ENCODE results near the gene SLC25A23. TPM values are rescaled to one million over a fixed set of nuclear protein-coding genes. Genes with fewer than 3 reads are reported as not detected.

SLC25A23 gene
- total and polyA plus RNA-seq, 9 of the 15 experiments (the other 6 are each of a cell fraction or from before 2014, with no cell fraction given) = 6.1 to 72.0 (median 26.6) TPM

DNA sequence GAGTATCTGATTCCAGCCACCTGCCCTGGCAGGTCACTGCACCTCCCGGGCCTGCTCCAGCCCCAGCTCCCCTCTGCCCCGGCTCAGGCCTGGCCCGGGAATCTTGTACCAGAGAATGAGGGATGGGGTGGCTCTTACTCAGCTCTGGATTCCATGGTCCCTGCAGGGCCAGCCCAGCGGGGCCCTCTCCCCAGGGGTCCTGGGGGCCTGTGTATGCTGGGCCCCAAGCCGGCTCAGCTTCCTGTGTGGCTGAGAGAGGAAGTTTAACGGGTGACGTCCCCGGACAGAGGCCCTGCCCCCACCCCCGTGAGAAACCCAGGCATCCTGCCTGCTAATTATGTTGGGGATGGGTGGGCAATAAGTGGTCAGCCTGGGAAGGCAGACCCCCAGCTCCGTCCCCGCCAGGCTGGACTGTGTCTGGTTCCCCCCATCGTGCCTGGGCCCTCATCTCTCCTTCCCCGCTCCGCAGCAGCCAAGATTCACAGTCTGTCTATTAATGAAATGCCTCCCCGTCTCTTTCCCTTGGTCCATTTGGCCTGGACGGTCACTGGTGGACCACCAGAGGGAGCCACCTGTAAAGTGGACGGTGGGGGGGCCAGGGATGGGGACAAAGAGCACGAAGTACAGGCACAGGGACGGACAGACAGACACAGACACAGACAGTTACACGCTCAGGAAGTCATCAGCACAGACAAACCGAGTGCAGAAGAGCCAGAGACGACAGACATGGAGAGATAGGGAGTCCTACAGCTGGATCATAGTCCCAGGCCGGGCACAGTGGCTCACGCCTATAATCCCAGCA lies 22.1 kb upstream of the SLC25A23 start, which contains the start of gene DENND1C (continued):
- TF ChIP-seq ZNF395 (CRISPR knock-in tag; IDR thresholded peaks at IDR 0.05) (no peak), ZNF263 (CRISPR knock-in tag; IDR thresholded peaks at IDR 0.05; ENCODE audit: borderline replicate concordance) (peak; percentile 71), RB1 (IDR thresholded peaks at IDR 0.05; ENCODE audit: low read depth) (peak; percentile 56; the same call in 1 of the 2 replicates), CXXC5 (CRISPR knock-in tag; IDR thresholded peaks at IDR 0.05) (peak; percentile 8; the same call in 1 of the 2 replicates), ZNF512 (tag; IDR thresholded peaks at IDR 0.05) (no peak), ZBTB7A (IDR thresholded peaks at IDR 0.05; ENCODE audit: borderline replicate concordance, control insufficient read depth, low read depth, low read length) (0 out of 2 replicates have a peak, but pooled peaks have one; percentile 40), MXI1 (IDR thresholded peaks at IDR 0.05; ENCODE audit: low read depth, low read length) (no peak), MTF1 (CRISPR knock-in tag; IDR thresholded peaks at IDR 0.05; ENCODE audit: borderline replicate concordance) (no peak), SUPT5H (IDR thresholded peaks at IDR 0.05) (no peak)
- TF ChIP-seq, protein P1, sequence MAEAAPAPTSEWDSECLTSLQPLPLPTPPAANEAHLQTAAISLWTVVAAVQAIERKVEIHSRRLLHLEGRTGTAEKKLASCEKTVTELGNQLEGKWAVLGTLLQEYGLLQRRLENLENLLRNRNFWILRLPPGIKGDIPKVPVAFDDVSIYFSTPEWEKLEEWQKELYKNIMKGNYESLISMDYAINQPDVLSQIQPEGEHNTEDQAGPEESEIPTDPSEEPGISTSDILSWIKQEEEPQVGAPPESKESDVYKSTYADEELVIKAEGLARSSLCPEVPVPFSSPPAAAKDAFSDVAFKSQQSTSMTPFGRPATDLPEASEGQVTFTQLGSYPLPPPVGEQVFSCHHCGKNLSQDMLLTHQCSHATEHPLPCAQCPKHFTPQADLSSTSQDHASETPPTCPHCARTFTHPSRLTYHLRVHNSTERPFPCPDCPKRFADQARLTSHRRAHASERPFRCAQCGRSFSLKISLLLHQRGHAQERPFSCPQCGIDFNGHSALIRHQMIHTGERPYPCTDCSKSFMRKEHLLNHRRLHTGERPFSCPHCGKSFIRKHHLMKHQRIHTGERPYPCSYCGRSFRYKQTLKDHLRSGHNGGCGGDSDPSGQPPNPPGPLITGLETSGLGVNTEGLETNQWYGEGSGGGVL (CRISPR knock-in tag; IDR thresholded peaks at IDR 0.05) = no peak
- TF ChIP-seq, protein P2, sequence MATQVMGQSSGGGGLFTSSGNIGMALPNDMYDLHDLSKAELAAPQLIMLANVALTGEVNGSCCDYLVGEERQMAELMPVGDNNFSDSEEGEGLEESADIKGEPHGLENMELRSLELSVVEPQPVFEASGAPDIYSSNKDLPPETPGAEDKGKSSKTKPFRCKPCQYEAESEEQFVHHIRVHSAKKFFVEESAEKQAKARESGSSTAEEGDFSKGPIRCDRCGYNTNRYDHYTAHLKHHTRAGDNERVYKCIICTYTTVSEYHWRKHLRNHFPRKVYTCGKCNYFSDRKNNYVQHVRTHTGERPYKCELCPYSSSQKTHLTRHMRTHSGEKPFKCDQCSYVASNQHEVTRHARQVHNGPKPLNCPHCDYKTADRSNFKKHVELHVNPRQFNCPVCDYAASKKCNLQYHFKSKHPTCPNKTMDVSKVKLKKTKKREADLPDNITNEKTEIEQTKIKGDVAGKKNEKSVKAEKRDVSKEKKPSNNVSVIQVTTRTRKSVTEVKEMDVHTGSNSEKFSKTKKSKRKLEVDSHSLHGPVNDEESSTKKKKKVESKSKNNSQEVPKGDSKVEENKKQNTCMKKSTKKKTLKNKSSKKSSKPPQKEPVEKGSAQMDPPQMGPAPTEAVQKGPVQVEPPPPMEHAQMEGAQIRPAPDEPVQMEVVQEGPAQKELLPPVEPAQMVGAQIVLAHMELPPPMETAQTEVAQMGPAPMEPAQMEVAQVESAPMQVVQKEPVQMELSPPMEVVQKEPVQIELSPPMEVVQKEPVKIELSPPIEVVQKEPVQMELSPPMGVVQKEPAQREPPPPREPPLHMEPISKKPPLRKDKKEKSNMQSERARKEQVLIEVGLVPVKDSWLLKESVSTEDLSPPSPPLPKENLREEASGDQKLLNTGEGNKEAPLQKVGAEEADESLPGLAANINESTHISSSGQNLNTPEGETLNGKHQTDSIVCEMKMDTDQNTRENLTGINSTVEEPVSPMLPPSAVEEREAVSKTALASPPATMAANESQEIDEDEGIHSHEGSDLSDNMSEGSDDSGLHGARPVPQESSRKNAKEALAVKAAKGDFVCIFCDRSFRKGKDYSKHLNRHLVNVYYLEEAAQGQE (IDR thresholded peaks at IDR 0.05; ENCODE audit: borderline replicate concordance) = peak; percentile 68; the same call in 1 of the 2 replicates
- TF ChIP-seq, protein P2 (CRISPR knock-in tag; IDR thresholded peaks at IDR 0.05; ENCODE audit: low read depth) = no peak

Measured in K562 (cell line).